ENCODE measurements around the gene TEKT1.
"Not testable (repeated sequence)": the region's sequence is repeated elsewhere in the genome, so short reads cannot be mapped to it uniquely, and the experiment has no call there.

The TEKT1 gene

DNA sequence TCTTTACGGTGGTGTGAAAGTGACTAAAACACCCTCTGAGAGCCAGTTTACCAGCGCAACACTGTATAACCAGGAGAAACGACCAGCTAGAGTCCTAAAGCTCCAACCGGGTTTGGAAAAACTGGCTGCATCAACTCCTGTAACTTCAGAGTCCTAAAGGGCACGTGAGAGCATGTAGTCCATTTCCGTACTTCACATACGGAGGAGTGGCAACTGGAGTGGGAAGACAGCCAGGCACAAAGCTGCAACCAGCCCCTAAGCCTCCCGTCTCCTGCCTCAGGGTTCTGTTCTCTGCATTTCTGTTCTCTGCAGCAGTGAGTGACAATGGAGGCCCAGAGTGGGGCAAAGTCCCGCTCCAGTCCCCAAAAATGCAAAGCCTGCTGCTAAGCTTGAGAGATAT, 19.2 kb downstream of the TEKT1 start:
- no peak for DNase-seq

DNA sequence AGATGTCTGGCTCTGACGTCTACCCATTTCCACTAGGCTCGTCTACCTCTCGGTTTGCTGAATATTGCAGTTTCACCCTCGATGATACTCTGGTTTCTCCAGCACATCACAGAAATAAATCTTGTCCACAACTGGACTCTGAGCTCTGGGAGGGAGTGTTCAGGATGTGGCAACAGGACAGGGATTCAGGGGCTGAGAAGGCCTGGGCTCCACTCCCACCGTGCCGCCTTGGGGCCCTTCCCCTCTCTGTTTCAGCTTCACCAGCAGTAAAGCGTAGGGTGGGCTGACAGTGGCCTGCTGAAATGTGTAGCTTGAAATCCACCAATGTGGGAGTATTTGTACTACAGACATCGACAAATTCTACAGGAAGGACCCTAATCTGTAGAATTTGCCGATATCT, 20.0 kb downstream of the TEKT1 start:
- no peak for DNase-seq

DNA sequence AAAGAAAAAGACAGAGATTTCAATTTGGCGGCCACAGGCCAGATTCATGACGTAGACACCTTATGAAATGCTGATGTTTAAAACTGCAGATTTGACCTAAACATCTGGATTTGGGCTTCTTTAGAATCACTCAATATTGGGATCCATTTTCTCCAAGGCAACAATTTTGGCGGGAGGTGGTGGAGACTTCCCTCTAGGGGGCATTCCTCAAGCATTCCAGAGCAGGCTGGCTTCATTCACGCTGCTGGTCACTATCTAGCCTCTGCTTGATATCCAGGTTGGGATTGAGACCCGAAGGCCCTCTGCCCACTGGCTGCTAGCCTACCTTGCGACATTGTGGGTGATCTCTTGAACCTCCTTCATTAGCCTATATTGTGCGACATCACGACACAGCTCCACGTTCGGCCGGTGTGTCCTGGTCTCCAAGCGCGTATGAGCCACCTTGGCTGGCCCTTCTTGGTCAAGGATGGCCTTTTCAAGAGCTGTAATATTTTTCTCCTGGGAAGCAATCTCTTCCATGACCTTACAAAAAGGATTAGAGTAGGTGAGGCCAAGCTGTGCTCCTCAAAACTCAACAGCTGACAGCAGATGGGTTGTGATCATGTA, 31.0 kb downstream of the TEKT1 start:
- DNase-seq: no peak

DNA sequence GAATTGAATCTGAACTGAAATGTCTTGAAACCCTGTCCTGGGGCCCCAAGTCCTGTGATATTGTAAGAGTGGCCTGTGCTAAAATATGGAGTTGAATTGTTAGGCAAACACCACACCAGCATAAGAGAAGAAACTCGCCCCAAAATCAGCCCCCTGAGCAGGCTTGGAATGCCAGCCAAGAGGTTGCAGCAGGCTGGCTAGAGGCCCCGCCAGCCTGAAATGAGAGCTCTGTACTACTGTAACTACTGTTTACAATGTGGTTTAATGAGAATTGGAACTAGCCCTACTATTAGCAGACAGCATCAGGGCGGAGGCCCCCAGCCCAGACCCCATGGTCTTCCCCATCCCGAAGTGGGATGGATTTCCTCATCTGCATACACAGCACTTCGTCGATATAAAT, 31.8 kb downstream of the TEKT1 start:
- DNase-seq: no peak

DNA sequence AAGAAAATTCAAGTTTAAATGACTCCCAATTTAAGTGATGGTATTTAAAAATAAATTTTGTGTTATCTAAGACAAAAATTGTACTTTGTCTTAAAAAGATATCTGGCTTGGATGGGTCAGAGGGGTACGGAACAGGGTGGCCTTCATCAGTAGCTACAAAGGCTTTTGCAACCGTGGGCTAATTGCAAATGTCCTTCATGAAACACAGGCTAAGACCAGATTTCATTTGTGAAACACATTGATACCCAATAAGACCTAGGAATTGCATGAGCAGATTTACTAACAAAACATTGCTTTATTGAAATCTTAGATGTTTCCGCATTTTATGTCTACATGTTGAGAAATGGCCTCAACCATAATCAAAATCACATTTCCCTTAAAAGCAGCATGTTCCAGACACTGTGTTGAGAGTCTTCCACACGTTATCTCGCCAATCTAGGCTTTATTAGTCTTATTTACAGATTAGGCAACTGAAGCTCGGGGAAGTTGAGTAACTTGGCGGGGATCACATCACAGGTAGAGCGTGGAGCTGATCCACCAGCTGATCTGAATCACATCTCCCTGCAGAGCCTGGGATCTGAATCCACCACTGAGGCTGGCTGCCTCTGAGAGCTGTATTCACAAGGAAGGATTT, 33.7 kb downstream of the TEKT1 start:
- DNase-seq: no peak

DNA sequence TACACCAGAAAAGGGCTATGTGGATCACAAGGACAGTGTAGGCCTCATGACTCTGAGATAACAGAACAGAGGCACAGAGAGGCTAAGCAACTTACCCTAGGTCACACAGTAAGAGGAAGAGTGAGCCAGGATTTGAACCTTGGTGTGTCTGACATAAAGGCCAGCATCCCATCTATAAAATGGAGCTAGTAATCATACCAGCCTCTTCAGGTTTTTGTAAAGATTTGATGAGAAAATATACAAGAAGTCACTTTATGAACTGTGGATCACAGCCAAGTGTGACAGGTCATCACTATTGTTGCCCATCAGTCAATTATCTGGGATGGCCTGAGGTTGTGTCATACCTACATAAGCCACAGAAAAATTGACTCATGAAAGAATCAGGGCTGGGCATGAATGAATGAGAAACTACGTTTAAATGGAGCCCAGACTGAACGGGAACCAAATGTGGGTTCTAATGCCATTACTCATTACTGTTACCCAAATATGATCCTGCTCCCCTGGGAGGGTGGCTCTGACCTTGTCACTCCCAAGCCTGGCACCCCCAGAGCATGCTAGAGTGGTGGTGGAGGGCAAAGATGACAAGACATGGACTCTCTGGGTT, 34.5 kb downstream of the TEKT1 start:
- no peak for DNase-seq

DNA sequence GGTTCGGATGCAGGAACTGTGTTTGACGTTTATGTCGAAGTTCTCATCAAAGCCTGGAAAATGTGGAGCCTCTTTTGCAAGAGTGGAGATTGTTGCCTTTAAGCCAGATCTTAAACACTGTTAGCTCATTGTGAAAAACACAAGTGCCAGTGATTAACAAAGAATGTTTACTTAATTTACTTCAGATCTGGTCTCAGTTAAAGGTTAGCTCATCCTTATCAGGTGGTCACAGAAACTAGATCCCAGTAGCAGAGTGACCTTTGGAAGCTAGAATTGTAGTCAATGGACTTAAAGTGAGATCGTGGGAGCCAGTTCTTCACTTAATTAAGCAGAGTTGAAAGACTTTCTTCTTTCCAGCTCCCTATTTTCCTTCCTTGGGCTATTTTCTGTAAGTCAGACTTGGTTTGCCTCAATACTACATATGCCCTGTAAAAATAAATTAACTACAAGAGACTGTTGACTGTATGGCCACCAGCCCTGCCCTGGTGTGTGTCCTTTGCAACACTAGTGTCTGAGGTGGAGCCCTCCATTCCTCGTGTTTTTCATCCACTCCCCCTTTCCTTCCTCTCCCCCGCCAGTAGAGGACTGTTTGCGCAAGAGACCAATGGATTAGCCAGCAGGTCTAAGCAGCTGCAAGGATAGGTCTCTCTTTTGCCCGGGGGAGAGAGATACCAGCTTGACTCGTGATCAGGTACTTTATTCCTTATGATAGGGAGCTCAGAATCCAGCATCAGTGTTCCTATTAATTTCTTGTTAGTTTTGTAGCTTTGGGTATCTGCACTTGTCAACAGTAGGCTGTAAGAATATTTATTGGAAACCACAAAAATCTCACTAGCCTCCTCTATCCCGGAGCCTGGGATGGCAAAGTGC, 35.3 kb downstream of the TEKT1 start:
- no peak for DNase-seq

DNA sequence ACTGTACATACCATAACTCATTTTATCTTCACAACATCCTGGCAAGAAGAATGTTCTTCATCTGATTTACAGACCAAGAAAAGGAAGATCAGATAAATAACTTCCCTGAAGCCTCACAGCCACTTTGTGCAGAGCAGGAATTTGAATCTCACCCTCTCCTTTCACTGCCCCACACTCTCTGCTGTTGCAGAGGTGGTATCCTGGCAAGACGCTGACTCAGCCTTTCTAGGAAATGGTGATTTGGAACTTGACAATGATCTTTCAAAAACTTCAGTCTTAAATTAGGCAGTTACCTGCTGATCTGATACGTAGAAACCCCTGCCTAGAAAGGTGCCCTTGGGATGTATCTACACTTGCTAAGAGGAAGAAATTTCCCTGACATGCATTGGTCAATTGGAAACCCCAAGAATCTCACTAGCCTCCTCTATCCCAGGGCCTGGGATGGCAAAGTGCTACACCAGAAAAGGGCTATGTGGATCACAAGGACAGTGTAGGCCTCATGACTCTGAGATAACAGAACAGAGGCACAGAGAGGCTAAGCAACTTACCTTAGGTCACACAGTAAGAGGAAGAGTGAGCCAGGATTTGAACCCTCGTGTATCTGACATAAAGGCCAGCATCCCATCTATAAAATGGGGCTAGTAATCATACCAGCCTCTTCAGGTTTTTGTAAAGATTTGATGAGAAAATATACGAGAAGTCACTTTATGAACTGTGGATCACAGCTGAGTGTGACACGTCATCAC, 37.6 kb downstream of the TEKT1 start:
- no peak for DNase-seq

DNA sequence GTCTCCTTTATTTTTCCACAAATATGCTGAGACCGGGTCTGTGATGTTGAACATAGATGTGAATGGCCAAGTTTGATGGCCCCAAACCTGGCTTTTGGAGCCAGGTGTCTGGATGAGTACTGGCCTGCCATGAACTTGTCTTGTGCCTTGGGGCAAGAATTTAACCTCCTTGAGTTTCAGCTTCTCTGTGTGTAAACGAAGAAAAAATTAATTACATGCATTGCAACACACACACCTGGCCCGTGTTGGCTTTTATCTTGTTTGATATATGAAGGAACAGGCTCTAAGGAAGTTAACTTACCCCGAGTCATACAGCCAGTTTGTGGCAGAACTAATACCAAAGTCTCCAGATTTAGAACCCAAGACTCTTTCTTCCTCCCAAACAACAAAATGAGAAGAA, 42.4 kb downstream of the TEKT1 start:
- no peak for DNase-seq

DNA sequence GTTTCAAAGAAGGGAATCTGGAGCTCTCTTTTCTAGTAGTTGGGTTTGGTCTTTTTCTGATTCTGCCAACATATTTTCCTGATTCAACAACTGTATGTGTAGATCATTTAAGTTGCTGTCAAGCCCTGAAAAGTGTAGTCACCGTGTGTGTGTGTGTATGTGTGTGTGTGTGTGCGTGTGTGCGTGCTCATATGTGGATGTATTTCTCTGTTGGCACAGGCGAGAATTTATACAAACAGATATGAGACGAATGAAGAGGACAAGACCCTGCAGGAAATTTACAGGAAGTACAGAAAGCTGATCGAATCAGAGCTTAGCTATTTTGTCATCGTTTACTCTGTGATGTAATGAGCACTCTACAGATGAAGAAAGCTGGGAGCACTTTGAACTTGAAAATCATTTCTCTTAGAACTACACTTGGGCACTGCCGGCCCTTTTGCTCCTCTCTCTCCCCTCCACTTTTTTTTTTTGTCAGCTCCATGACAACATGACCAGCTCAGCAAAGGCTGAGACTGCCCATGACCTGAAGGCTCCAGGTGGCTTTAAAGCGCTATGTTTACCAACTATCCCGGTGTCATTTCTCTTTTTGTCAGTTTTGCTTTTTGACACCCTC, 44.3 kb downstream of the TEKT1 start:
- DNase-seq: no peak

DNA sequence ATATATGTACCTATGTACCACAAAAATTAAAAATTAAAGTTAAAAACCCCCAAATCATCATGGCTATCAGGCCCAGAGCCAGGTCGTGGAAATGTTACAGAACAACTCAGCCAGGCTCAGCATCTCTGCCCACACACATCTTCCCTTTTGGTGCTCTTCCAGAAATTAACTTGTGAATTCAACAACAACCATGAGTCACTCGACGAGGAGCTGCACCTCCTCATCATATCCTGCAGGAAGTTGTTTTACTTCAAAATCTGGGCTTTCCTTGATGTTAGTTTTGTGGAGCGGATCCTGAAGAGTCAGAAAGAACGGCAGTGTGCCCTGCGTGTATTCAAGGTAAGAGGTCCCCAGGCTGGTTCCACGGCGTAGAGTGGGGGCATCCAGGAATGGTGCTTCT, 44.9 kb downstream of the TEKT1 start:
- DNase-seq: no peak

DNA sequence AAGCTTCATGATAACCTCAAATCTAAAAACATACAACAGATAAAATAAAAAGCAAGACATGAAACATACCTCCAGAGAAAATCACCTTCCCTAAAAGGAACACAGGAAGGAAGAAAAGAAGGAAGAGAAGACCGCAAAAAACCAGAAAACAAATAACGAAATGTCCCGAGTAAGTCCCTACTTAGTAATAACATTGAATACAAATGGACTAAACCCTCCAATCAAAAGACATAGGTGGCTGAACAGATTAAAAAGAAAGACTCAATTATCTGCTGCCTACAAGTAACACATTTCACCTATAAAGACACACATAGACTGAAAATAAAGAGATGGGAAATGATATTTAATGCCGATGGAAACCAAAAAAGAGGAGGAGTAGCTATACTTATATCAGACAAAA, 49.3 kb downstream of the TEKT1 start:
- no peak for DNase-seq

DNA sequence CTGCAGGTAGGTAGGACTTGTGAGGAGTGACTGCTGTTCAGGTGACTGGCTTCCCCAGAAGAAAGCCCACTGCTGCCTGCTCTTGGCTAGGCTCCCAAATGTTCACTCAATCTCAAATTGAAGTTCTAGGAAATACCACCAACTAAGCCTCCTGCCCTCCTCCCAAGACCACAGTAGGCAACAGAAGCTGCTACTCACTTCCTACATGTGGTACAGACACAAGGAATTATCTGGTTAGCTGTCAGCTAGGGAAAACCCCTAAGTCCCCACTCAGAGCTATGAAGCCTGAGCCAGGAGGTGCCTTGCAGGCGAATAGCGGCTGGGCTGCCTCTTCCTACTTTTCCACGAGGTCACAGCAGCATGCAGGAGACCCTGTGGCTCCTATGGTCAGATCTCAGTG, 50.6 kb downstream of the TEKT1 start:
- DNase-seq: no peak

DNA sequence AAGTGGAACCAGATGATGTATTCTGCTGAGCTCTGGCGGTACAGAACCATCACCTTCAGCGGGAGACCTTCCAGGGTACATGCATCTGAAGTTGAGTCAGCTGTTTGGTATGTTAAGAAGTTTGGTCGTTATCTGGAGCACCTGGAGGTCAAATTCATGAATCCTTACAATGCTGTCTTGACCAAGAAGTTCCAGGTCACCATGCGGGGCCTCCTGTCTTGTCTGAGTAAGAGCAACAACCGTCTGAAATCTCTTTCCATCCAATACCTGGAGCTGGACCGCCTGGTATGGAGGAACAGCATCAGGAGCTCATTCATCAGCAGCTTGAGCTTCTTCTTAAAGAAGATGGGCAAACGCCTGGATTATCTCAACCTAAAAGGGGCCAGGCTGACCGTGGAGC, 51.5 kb downstream of the TEKT1 start:
- no peak for DNase-seq

DNA sequence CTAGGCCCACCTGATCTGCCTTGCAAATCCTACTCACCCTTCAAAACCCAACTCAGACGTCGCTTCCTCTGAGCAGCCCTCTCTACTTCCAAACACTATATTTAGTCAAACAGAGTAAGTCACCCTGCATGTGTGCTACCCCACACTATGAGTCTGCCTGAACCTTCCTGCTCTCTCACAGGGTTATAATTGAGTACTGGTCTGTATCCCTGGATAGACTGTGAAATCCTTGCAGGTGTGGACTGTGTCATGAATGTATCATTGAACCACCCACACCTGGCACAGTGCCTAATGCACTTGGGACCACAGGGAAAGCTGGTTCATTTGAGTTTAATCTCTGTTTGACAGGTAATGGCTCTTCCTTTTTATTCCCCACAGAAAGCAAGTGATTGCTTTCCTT, 52.1 kb downstream of the TEKT1 start:
- no peak for DNase-seq

DNA sequence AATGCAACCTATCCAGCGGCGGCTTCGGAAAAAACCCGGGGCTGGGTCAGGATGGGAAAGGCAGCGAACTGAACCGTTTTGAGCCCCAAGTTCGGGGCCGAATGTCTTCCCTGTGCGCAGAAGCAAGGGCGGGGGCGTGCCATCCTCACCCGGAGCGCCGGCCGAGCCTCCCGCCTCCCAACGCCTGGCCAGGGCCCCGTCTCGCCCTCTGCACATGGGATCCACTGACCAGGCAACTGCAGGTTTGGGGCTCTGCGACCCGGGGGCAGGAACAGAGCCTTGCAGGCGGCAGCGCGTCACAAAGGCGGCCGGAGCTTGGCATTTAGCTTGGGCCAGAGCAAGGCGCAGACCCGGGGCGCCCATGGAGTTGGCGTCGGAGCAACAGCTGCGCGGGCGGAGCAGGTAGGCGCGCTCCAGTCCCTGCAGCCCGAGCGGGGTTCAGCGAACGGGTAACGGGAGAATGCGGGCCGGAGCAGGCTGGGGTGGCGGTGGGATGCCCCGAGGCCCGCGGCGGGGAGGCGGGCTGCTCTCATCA, 55.6 kb downstream of the TEKT1 start, which contains the start of gene FBXO39:
Gene FBXO39, plus strand, starts transcription at position 345 of the 535 bp plus-strand sequence. CDS start 3,654 bp downstream, outside the sequence.
- DNase-seq: no peak

DNA sequence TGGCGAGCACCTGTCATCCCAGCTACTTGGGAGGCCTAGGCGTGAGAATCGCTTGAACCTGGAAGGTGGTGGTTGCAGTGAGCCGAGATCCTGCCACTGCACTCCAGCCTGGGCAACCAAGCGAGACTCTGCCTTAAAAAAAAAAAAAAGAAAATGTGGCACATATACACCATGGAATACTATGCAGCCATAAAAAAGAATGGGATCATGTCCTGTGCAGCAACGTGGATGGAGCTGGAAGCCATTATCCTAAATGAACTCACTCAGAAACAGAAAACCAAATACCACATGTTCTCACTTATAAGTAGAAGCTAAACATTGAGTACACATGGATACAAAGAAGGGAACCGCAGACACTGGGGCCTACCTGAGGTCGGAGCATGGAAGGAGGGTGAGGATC, 56.6 kb downstream of the TEKT1 start:
- DNase-seq: not testable (repeated sequence)

DNA sequence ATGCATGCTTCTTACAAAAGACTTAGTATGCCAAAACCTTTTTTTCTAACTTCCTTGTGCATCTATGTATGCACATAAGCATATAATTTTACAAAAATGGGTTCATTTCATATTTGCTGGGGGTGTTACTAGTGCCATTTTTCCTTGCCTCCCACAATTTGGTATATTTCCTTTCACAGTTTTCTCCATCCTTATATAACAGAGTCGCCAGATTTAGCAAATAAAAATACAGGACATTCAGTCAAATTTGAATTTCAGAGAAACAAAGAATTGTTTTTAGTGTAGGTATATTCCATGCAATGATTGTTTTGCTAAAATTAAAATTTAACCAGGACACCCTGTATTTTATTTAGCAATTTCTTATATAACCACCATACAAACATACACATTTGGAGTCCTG, 59.5 kb downstream of the TEKT1 start:
- no peak for DNase-seq

DNA sequence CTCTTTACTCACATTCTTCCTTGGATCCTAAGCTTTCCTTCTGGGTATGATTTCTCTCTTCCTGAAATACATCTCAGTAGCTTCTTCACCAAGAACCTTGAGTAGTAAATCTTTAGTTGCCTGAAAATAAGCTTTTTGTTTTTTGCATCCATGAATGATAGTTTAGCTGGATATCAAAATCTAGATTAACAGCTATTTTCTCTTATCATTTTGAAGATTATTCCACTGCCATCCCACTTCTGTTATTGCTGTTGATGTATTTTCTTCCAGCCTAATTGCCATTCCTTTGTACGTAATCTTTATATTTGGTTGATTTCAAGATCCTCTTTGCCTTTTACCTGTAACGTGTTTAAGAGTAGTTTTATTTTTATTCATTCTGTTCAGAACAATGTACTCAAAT, 63.1 kb downstream of the TEKT1 start:
- no peak for DNase-seq

DNA sequence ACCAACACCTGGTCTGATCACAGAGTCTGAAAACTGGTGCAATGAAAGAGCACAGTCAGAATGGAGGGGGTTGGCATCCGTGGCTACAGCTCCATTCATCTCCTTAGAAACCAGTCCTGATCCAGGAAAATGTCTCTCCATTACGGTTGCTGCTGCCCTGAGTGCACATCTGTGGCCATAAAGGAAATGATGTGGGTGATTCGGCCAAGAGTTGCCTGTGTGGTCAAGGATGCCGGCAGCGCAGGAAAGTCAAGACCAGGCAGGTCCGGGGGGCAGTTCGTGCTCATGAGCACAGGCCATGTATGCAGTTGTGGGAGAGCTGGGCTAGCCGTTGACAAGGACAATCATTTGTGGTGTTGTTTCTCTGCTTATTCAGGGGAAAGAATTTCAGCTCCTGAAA, 69.8 kb downstream of the TEKT1 start:
- no peak for DNase-seq

DNA sequence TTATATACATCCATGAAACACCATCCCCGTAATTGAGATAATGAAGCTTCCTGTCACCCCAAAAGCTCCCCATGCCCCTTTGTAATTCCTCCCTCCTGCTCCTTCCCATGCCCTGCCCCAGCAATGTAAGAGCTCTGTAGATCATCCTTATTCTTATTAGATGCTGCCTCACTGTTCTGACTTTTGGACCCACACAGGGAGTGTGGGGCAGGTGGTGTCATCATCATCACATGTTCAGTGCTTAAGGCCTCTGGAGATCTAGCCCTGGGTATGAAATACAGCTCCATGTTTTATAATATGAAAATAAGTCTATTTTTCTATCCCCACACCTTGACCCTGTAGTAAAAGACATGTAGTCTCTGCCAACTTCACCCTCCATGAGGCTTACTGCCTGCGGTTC, 73.8 kb downstream of the TEKT1 start:
- DNase-seq: no peak

DNA sequence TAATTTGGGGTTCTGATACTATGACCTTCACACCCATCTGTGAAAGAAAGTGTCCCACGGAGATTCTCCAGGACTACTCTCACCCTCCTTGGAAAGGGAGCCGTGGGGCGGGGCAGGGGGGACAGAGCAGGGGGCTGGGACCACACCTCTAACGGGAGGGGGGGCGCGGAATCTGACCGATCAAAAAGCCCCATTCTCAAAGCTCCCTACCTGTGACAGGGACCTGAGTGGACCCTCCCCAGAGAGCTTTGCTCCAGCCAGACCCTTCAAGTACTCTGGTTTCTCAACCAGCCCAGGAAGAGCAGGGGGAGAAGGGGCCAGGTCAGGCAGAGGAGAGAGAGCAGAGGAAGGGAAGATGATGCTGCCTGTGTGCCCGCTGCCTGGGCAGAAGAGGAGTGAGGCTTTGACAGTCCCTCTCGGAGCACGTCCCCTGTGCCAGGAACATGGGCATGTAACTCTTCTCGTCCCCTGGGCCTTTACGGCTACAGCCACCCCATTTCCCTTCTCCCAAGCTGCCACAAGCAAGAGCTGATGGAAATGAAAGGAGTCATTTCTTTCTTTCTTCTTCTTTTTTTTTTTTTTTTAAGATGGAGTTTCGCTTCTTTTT, 75.0 kb downstream of the TEKT1 start:
- no peak for DNase-seq
